Natural killer cell (primary cell): Measurements from ENCODE around the gene PPP1R15B. TPM values are rescaled to one million over a fixed set of nuclear protein-coding genes. Genes with fewer than 3 reads are reported as not detected.

Source experiments
- ATAC-seq, 3 donors: fragments of 150-1000 bp in 2 of 3; fragments of 200-7000 bp in 1 of 3; cut with Tn5 transposase; 1 replicate in 1 of 3; 2 replicates in 2 of 3; pipeline ENCODE4 v1.10.0; 2021; ENCODE audit warnings: mild to moderate bottlenecking in 2 of 3, moderate library complexity in 2 of 3
- DNase-seq, 2 donors: peaks; one replicate each; pipeline versions ENCODE4 v3.0.0 to v3.0.0-alpha.2; 2013 to 2021; ENCODE audit warnings: mixed read lengths in 1 of 2
- H3K27ac ChIP-seq: one replicate; pipeline ENCODE4 v1.5.1; 2013; ENCODE audit warnings: mild to moderate bottlenecking, low read length
- H3K27me3 ChIP-seq: one replicate; pipeline ENCODE4 v1.6.1; 2013; ENCODE audit warnings: low read length; ENCODE audit not compliant: control insufficient read depth, insufficient read depth
- H3K36me3 ChIP-seq: one replicate; pipeline ENCODE4 v1.6.1; 2013; ENCODE audit warnings: low read length; ENCODE audit not compliant: control insufficient read depth, insufficient read depth
- H3K4me1 ChIP-seq: one replicate; pipeline ENCODE4 v1.6.1; 2013; ENCODE audit warnings: low read length; ENCODE audit not compliant: control insufficient read depth, insufficient read depth
- H3K4me3 ChIP-seq: one replicate; pipeline ENCODE4 v1.5.1; 2013; ENCODE audit warnings: low read length
- H3K9me3 ChIP-seq: one replicate; pipeline ENCODE4 v1.6.1; 2013; ENCODE audit warnings: low read length; ENCODE audit not compliant: control insufficient read depth, insufficient read depth
- H3K27ac Mint-ChIP-seq, 2 donors: one replicate each; pipeline ENCODE4 v1.8.0; 2022; ENCODE audit warnings: mild to moderate bottlenecking in 2 of 2, mixed read lengths in 2 of 2, moderate library complexity in 1 of 2
- H3K27me3 Mint-ChIP-seq, 2 donors: one replicate each; pipeline ENCODE4 v1.8.0; 2022; ENCODE audit warnings: low read depth in 2 of 2, mixed read lengths in 2 of 2
- H3K36me3 Mint-ChIP-seq: one replicate; pipeline ENCODE4 v1.8.0; 2022; ENCODE audit warnings: mixed read lengths
- H3K4me1 Mint-ChIP-seq, 2 donors: one replicate each; pipeline ENCODE4 v1.8.0; 2022; ENCODE audit warnings: mixed read lengths in 2 of 2
- H3K4me3 Mint-ChIP-seq: one replicate; pipeline ENCODE4 v1.8.0; 2022; ENCODE audit warnings: mild to moderate bottlenecking, moderate library complexity, mixed read lengths
- H3K9me3 Mint-ChIP-seq, 2 donors: one replicate each; pipeline ENCODE4 v1.8.0; 2022; ENCODE audit warnings: mixed read lengths in 2 of 2
- CTCF ChIP-seq: fragments of 200-600 bp; IDR thresholded peaks from one replicate; pipeline ENCODE4 v1.8.0; 2022; ENCODE audit warnings: antibody characterized with exemption
- WGBS: methylation state at CpG from one replicate; pipeline ENCODE4 v1.1.7; 2013; ENCODE audit warnings: missing lambda C conversion rate; ENCODE audit not compliant: insufficient coverage; 5-methylcytosine and 5-hydroxymethylcytosine counted together
- intact Hi-C: fragments of 100-400 bp; cut with micrococcal nuclease; formaldehyde crosslinking; loops from one replicate; pipeline ENCODE4 v1.14.2; 2022
- total RNA-seq, 4 donors: library from RNA; stranded (reverse); fragments of 120-200 nt in 1 of 4; gene quantifications; one replicate each; pipeline versions ENCODE4 v1.2.3 to v1.2.4, GENCODE V29; 2013 to 2022

PPP1R15B gene
- total RNA-seq, 3 donors from 2014 or later (not counting 1 experiment from before 2014, with no cell fraction given): 174 to 236 (median 222) TPM

- no peaks in the 10 kb centered on the region for H3K27me3 Mint-ChIP-seq
- H3K27ac Mint-ChIP-seq: no peak overlapping the region
- no peak overlapping the region for H3K4me3 Mint-ChIP-seq
- no peak for DNase-seq
- no peak overlapping the region for H3K4me3 ChIP-seq
- H3K36me3 Mint-ChIP-seq: peaks cover 20% of the 10 kb centered on the region
- intact Hi-C loops: no loop called here
- no peak overlapping the region for H3K27ac ChIP-seq
- peaks cover 49% of the 10 kb centered on the region for H3K36me3 ChIP-seq
- peaks cover 3% of the 10 kb centered on the region in 2 donors for H3K4me1 Mint-ChIP-seq
- H3K27me3 ChIP-seq: no peaks in the 10 kb centered on the region
- H3K9me3 ChIP-seq: no peaks in the 10 kb centered on the region
- WGBS: 85% methylated on average over 6 of the region's 6 CpGs
- H3K9me3 Mint-ChIP-seq: no peaks in the 10 kb centered on the region
- peaks cover 5% of the 10 kb centered on the region for H3K4me1 ChIP-seq
- no peak for TF ChIP-seq CTCF
- ATAC-seq: no peak
Observed at GRCh38 chr1:204441558-204441957, 29.9 kb upstream of the PPP1R15B start.

GRCh38 chr1:204439621-204440375 is 28.2 kb upstream of the PPP1R15B start:
- Histone ChIP-seq H3K27ac (no peak overlapping the region), H3K4me3 (no peak overlapping the region), H3K4me1 (no peaks in the 10 kb centered on the region), H3K36me3 (peaks cover 52% of the 10 kb centered on the region), H3K27me3 (no peaks in the 10 kb centered on the region), H3K9me3 (no peaks in the 10 kb centered on the region)
- H3K4me3 Mint-ChIP-seq: no peak overlapping the region
- H3K27me3 Mint-ChIP-seq: no peaks in the 10 kb centered on the region
- H3K27ac Mint-ChIP-seq: peak overlapping the region in 1 of 2 donors; percentile 10
- WGBS: 90% methylated on average over 13 of the region's 13 CpGs
- intact Hi-C loops: no loop called here
- no peak for ATAC-seq
- no peaks in the 10 kb centered on the region for H3K4me1 Mint-ChIP-seq
- TF ChIP-seq CTCF: no peak
- H3K9me3 Mint-ChIP-seq: no peaks in the 10 kb centered on the region
- DNase-seq: no peak
- peaks cover 20% of the 10 kb centered on the region for H3K36me3 Mint-ChIP-seq

GRCh38 chr1:204438628-204439027 is 27.0 kb upstream of the PPP1R15B start:
- Histone ChIP-seq H3K4me1 (no peaks in the 10 kb centered on the region), H3K27ac (no peak overlapping the region), H3K27me3 (no peaks in the 10 kb centered on the region), H3K9me3 (no peaks in the 10 kb centered on the region), H3K4me3 (no peak overlapping the region), H3K36me3 (peaks cover 54% of the 10 kb centered on the region)
- Mint-ChIP-seq H3K9me3 (no peaks in the 10 kb centered on the region), H3K27ac (no peak overlapping the region), H3K36me3 (peaks cover 16% of the 10 kb centered on the region), H3K4me3 (no peak overlapping the region), H3K27me3 (no peaks in the 10 kb centered on the region), H3K4me1 (no peaks in the 10 kb centered on the region)
- no peak for DNase-seq
- no peak for ATAC-seq
- no peak for TF ChIP-seq CTCF
- 80% methylated on average over 7 of the region's 7 CpGs for WGBS
- intact Hi-C loops: no loop called here
